AG09309 (cell line): ENCODE results near the gene ADAMTS20.
A peak's percentile ranks its signal among the peaks of the same experiment; 100 is the strongest.

Source experiments
- DNase-seq: peaks from one replicate; pipeline ENCODE4 v3.0.0-alpha.2; 2010; ENCODE audit warnings: low read depth
- H3K4me3 ChIP-seq: 2 replicates; pipeline ENCODE4 v1.5.1; 2011; ENCODE audit warnings: mild to moderate bottlenecking, low read depth, low read length, moderate library complexity; ENCODE audit not compliant: control insufficient read depth
- CTCF ChIP-seq: IDR thresholded peaks from 2 replicates; pipeline ENCODE4 v1.5.1; 2011; ENCODE audit warnings: mild to moderate bottlenecking, low read depth, low read length, inconsistent platforms; ENCODE audit not compliant: insufficient read depth, control insufficient read depth; ENCODE audit errors: missing control alignments

The ADAMTS20 gene

DNA sequence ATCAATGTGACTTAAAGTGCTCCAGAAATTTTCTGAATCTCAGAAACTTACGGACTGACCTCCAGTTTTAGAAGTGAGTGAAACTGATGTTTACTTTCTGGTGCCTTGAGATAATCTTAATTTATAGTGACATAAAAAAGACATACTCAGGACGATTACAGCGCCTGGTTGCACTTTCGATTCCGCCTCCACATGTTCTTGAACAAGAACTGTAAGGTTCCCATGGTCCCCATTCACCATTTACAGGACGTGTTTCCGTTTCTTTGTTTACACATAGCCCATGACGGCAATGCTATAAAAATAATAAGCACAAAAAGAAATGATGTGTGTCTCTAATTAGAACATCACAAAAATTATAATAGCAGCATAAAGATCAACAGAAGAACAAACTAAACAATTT lies 98.2 kb downstream of the ADAMTS20 start:
- no peak for DNase-seq
- no peak overlapping the region for H3K4me3 ChIP-seq

GRCh38 chr12:43444940-43445564 lies 107.0 kb downstream of the ADAMTS20 start:
- H3K4me3 ChIP-seq: no peak overlapping the region
- peak; percentile 77 for TF ChIP-seq CTCF
- peak; percentile 8 for DNase-seq

More for the DNA sequence above, 98.2 kb downstream of the ADAMTS20 start:
- no peak for TF ChIP-seq CTCF

- DNase-seq: no peak
- H3K4me3 ChIP-seq: no peak overlapping the region
- TF ChIP-seq CTCF: no peak
These were observed 115.4 kb downstream of the ADAMTS20 start for GRCh38 chr12:43436597-43436996.

DNA sequence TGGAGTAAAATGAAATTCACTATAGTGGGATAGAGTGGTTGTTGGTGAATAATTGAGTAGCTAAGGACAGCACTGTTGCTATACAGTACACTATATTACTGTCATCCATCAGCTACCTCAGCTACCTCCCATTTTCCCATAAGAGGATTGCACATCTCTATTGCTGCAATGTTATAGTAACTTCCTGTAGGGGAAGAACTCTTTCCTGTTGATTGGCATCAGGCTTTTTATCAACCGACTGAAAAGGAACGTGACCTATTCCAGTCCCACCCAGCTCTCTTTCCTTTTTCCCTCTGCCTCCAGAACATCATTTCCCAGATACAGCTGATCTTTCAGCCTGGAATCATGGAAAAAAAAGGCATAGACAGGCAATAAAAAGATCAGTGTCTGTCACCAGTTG lies 117.4 kb downstream of the ADAMTS20 start:
- no peak overlapping the region for H3K4me3 ChIP-seq
- DNase-seq: no peak
- no peak for TF ChIP-seq CTCF

DNA sequence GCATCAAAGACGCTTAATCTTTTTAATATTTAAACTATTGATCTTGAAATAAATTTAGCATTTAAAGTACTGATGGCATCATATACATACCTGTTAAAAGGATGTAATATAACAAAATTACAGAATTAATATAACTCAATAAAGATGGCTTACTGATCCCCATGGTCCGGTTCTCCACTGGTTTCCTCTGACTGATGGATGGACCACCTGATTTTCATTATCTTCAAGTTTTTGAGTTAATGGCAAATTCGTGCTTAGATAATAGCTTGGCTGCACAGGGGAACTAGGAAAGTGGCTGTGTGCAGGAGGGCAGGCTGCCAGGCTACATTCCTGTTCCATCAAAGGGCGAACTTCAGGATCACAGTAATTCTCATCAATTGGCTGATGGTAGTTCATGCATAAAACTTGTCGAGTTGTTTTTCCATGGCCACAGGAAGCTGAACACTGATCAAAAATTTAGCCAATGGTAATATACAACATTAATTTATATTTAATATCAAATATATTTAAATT lies 123.9 kb downstream of the ADAMTS20 start:
- DNase-seq: no peak
- no peak overlapping the region for H3K4me3 ChIP-seq
- no peak for TF ChIP-seq CTCF

DNA sequence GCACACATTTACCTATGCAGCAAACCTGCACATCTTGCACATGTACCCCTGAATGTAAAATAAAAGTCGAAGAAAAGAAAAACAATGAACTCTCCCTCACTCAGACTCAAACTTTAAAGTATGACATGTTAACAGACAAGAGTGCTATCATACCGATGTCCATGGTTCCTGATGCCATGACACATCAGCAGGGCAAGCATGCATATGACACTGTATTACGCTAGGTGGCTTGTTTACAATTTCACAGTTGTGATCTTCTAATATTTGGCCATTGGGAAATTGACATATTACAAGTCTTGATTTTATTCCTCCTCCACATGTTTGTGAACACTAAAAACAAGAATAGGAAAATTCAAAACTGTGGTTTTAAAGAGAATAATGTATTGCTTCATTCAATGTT lies 126.6 kb downstream of the ADAMTS20 start:
- no peak for DNase-seq
- TF ChIP-seq CTCF: no peak
- H3K4me3 ChIP-seq: no peak overlapping the region
